Astrocyte of the hippocampus (primary cell): Measurements from ENCODE around the gene DCAF8.
"Not testable (repeated sequence)": the region's sequence is repeated elsewhere in the genome, so short reads cannot be mapped to it uniquely, and the experiment has no call there.

Source experiments
- DNase-seq: peaks from one replicate; pipeline ENCODE4 v3.0.0; 2011; ENCODE audit warnings: low read depth, low spot score

The DCAF8 gene

DNA sequence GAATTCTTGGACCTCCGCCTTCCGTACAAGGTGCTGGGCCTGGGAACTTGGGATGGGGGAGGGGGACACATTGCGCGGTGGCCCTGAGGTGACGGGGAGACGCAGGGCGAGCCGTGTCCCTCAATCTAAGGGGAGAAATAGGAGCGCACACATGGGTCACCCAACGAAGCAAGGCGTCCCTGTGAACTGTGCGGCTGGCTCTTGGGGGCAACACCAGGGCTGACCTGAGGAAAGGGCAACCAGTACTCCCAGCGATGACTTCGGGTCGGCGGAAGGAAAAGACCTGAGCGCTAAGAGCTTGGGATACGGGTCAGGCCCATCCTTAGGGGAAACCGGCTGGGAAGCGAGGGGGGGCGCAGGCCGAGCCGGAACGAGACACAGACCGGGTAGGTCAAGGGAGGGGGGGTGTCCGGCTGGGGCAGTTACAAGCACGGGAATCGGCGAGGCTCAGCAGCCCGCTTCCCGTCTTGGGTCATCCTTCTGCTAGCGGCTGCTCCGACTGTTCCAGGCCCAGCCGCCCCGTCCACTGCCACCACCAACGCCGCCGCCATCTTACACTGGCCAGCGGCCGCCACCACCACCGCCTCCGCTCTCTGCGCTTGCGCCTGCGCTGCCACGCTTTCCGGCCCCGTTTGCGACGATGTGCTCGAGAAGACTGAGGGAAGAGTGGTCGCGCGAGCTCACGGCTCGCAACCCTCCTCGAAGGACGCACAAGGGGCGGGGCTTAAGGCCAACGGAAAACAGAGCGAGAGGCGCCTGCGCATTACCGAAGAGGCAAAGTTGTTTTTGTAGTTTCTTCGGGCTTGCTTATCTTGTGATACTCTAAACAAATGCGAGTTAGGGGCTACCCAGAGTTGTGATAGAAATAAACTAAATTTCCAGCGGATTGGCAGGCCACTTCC is at the start of gene DCAF8:
Gene DCAF8 (minus strand): TSS at position 657 of the 902 bp plus-strand sequence. CDS start 18,541 bp downstream, outside the sequence.
- DNase-seq = peak; percentile 99

- DNase-seq = no peak
Measured at GRCh38 chr1:160309571-160309970, 47.2 kb upstream of the DCAF8 start.

DNA sequence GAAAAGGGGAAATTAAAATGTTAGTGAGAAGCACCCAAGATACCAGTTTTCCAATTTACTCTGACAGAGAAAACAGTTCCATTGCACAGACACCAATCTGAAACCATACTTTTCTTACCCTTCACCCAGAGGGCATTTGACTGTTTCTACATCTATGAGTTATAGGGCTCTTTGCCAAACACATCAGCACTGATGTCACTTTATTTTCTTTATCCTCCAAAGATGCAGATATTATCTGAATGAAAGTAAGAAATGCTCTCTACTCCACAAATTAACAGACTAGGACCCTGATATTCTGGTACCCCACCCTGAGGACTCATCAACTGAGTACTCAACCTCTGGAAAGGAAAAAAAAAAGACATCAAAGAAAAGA is 46.8 kb upstream of the DCAF8 start:
- no peak for DNase-seq

DNA sequence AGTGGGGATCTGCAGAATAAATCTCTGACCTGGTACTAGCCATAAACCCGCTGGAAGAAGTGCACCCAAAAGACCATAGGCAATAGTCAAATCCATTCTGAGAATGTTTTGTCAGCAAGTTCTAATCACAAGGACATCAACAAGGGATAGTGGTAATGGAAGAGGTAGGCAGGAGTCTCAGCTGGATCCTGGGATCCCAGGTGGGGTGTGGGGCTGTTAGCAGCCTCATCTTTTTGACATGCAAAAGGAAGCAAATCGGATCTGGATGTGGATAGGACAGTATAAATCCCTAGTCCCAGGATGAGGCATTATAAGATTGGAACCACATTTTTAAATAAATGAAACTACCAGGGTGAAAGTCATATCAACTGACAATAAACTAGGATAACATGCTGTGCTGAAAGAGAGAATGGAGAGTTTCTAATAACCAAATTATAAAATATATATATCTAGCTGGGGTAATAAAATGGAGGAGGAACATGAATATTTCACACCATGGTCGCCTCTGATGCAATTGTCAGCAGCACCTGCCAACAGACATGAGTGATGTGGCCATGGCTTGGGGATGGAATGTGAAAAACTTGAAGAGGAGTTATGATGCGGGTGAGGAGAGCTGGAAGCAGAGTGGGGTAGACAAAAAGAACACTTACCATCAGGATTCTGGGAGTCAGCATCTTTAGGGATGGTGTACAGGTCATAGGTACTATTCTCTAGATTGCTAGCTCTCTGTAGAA is 46.3 kb upstream of the DCAF8 start:
- DNase-seq = no peak

DNA sequence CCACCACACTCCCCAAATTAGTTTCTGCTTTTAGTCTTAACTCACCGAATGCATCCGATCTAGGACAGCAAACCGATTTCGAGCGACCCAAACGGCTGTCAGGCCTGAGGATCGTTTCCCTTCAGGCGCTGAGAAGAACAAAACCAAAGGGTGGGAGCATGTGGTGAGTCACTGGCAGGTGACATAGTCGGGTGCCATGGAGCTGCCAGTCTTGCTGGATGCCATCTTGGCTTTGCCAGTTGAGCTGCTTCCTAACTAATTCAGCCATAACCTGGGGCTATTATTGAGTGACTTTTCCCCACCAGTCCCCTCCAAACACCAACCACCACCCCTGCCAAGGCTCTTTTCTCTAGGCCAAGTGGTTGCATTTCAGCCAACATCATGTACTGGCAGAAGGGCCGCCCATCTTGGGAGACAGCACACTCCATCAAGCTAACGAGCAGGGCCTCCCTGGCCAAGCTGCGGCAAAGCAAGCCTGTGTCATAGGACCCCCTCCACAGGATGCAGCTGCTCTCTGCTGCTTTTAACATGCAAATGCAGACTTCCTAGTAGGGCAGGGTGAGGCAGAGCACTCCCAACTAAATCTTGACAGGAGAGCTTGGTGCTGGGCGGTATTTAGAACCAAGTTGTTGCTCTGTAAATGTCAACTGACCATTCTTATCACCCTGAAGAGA is 44.9 kb upstream of the DCAF8 start:
- DNase-seq = peak; percentile 23

GRCh38 chr1:160300173-160300572 is 37.8 kb upstream of the DCAF8 start:
- DNase-seq = no peak

DNA sequence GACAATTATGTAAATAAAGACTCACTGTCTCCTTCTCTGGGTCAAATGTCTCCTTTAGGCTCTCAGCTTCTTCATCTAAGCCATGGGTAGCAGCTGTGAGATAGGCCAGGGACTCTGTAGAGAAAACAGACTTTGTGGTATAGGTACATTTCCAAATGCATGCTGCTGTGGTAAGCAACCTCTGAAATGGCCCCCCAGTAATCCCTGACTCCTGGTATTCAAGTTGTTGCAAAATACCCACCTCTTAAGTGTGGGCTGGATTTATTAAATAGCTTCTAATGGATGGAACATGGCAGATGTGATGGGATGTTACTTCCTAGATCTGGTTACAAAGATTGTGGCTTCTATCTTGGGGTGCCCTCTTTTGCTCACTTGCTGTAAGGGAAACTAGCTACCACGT is 33.7 kb upstream of the DCAF8 start:
- no peak for DNase-seq

DNA sequence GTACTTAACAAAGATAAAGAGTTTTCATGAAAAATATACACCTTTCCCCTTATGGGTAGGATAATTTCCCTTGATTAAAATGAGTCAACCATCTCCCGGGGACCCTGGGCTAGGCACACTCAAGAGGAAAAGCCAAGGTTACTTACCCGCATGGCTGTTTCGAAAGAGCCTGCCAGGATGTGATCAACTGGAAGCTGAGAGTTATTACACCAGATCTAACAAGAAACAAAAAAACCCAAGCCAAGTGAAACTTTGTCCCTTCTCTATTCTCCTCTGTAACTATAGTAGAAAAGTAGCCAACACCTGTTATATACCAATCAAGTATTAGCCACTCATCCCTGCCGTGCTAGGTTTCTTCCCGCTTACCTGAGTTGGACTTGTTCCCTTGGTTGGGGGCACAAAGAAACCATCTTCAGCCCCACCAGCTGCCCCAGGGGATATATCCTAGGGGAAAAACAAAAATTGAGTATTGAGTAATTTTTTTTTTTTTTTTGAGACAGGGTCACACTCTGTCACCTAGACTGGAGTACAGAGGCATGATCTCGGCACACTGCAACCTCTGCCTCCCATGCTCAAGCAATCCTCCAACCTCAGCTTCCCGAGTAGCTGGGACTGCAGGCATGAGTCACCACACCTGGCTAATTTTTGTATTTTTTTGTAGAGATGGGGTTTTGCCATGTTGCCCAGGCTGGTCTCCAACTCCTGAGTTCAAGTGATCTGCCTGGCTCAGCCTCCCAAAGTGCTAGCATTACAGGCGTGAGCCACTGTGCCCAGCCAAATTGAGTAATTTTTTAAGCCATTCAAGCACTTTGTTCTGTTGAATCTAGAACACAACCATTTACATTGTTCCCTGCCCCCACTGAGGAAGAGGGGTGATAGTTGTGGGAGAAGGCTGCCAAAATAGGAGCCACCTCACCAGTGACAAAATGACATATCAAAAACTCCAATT is 30.9 kb upstream of the DCAF8 start:
- DNase-seq = no peak

DNA sequence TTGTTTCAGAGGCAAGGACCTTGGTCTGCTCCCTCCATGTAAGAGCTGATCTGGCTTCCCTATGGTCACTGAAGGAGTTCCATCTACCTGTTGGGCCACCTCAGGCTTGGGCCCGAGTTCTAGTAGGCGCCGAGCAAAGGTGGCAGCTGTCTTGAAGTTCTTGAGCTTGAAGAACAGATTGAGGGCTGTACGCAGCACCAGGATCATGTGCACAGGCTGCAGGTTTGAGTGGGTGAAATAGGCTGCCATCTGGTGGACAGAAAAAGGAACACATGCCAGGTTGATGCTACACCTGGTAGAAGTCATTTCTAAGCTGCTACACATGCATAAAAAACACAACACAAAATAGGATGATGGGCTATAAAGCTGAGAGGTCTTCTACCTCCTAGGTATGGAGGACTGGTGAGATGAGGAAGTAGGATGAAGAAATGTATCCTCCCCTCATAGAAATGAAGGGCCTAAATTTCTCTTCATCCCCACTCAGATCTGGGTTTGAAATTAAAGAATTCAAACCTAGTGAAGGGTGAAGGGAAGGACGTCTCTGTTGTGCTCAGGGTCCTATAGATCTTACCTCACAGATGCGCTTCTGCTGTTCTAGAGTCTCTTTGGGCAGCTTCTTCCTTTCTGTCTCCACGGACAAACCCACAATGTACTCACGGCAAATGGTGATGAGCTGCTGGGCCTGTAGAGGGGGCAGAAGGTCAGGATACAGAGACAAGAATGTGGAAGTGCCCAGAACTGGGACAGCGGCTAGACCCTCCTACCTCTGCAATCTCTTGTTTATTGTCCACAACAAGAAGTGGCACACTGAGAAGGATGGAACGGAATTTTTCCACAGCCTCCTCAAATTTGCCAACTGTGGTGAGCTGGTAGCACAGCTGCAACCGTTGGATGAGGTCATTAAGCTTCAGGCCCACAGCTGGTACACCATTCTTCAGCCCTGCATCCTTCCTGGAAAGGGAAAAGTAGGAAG is 29.2 kb upstream of the DCAF8 start:
- peak; percentile 85 for DNase-seq

DNA sequence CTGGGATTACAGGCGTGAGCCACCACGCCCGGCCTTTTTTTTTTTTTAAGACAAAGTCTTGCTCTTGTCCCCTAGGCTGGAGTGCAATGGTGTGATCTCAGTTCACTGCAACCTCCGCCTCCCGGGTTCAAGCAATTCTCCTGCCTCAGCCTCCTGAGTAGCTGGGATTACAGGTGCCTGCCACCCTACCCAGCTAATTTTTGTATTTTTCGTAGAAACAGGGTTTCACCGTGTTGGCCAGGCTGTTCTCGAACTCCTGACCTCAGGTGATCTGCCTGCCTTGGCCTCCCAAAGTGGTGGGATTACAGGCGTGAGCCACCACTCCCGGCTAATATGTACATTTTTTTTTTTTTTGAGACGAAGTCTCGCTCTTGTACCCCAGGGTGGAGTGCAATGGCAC is 25.4 kb upstream of the DCAF8 start:
- not testable (repeated sequence) for DNase-seq

DNA sequence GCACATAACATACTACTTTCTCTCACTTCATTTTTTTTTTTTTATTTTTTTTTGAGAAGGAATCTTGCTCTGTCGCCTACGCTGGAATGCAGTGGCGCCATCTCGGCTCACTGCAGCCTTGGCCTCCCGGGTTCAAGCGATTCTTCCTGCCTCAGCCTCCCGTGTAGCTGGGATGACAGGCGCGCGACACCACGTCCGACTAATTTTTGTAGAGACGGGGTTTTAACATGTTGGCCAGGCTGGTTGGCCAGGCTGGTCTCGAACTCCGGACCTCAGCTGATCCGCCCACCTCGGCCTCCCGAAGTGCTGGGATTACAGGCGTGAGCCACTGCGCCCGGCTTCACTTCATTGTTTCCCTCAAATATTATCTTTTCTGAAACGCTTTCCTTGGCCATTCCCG is 23.2 kb upstream of the DCAF8 start:
- DNase-seq = no peak

DNA sequence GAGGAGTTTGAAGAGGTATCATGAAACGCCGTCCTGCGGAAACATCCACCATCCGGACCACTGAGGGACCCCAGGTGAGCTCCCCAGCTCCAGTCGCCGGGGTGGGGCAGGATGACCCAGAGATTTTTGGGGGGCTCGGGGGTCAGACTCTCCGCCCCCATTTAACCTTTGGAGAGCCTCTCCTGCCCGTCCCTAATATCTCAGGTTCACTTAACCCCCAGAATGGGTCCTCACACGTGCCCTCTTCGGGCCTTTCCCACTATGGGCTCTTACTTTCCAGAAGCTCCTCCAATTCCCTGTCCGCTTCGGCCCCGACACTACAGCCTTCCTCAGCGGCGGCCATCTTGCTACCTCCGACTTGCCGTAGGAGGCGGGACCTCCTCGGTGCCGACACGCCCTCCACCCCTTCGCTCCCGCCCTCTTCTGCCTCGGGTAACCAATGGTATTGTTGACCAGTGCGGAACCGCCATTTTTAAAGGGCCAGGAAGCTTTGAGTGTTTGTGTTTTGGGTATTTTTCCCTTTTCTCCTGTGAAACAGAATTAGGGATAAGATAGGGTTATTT is 22.5 kb upstream of the DCAF8 start, which contains the start of gene PEX19:
Gene PEX19 (minus strand): TSS at position 352 of the 563 bp plus-strand sequence. CDS start 9 bp downstream, at position 343.
- DNase-seq = peak; percentile 98

- peak; percentile 70 for DNase-seq
Measured at GRCh38 chr1:160284220-160284781, 22.0 kb upstream of the DCAF8 start.

- no peak for DNase-seq
Measured at GRCh38 chr1:160282807-160283206, 20.5 kb upstream of the DCAF8 start.

DNA sequence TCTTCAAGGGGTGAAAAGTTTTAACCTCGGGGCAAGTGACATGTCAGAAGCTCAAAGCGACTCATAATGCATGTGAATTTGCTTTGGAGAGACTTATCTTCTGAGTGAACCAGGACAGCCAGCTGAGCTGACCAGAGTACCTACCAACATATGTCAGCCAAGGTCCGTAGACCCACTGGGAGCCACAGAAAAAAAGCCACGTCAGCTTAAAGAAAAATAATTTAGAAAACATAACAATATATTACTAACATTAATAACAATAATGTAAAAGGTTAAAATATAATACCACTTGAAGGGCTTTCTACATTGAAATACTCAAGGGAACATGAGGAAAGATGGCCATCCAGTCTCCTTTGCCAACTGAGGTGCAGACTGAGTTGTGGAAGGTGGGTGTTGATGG is 15.6 kb upstream of the DCAF8 start:
- no peak for DNase-seq

DNA sequence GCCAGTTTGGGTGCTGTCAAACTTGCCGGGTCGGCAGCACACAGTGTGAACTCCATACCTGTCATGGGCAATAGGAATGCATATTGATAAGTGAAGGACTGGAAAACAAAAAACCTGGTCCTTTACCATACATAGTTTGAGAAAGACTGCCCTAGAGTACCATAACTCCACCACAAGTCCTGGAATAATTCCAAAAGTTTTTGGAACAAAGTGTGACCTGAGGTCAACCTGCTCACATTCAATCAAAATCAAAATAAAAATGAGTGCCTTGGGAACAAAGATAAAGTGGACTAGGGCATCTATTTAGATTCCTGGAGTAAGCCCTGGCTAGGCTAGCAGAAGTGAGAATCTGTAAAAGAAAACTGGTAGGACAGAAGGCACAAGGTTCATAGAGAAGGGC is 15.0 kb upstream of the DCAF8 start:
- DNase-seq = no peak

GRCh38 chr1:160271025-160271424 is 8.7 kb upstream of the DCAF8 start:
- DNase-seq = no peak

DNA sequence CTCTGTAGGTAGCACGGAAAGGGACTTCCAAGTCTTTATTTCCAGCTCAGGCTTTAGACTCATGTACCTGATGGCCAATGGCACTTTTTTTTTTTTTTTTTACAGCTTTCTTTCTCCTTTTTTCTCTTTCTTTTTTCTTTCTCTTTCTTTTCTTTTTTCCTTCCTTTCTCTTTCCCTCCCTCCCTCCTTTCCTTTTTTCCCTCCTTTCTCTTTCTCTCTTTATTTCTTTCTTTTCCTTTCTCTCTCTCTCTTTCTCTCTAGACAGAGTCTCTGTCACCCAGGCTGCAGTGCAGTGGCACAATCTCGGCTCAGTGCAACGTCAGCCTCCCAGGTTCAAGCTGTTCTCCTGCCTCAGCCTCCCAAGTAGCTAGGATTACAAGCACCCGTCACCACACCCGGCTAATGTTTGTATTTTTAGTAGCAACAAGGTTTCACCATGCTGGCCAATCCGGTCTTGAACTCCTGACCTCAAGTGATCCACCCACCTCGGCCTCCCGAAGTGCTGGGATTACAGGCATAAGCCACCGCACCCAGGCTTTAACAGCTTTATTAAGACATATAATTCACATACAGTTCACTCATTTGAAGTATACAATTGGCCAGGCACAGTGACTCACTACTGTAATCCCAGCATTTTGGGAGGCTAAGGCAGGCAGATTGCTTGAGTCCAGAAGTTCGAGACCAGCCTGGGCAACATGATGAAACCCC is 5.1 kb upstream of the DCAF8 start:
- no peak for DNase-seq
